SU-DHL-6 (cell line): ENCODE data around the gene NR4A3.

Experiments
- H2AFZ ChIP-seq: fragments of 200-600 bp; sonication (generic); 2 replicates; pipeline ENCODE4 v1.6.1; 2014; ENCODE audit warnings: low read depth, mild to moderate bottlenecking, moderate library complexity, mixed read lengths, antibody characterized with exemption, low read length; ENCODE audit not compliant: severe bottlenecking
- H3F3A ChIP-seq: fragments of 200-600 bp; shearing (Covaris generic); 2 replicates; pipeline ENCODE4 v1.6.0; 2016; ENCODE audit warnings: antibody characterized with exemption, mild to moderate bottlenecking; ENCODE audit not compliant: insufficient read depth
- H3K27ac ChIP-seq: fragments of 200-600 bp; sonication (generic); 2 replicates; pipeline ENCODE4 v1.5.1; 2016; ENCODE audit warnings: low read depth, mild to moderate bottlenecking, low read length, moderate library complexity, mixed read lengths
- H3K27me3 ChIP-seq: fragments of 200-600 bp; sonication (generic), shearing (Covaris generic); 2 replicates; pipeline ENCODE4 v1.6.0; 2014; ENCODE audit warnings: mild to moderate bottlenecking, low read length
- H3K36me3 ChIP-seq: fragments of 200-600 bp; sonication (generic); 2 replicates; pipeline ENCODE4 v1.6.1; 2014; ENCODE audit warnings: mild to moderate bottlenecking, low read length, mixed read lengths
- H3K4me2 ChIP-seq: fragments of 300-600, 200-600 bp; shearing (Covaris generic), sonication (generic); 2 replicates; pipeline ENCODE4 v1.6.0; 2014; ENCODE audit warnings: low read length, low read depth, mild to moderate bottlenecking; ENCODE audit not compliant: poor library complexity, severe bottlenecking
- H3K4me3 ChIP-seq: fragments of 200-600 bp; sonication (generic); 2 replicates; pipeline ENCODE4 v1.5.1; 2014; ENCODE audit warnings: antibody characterized with exemption, low read length, mild to moderate bottlenecking, mixed read lengths; ENCODE audit not compliant: insufficient read depth, poor library complexity, severe bottlenecking
- H3K79me2 ChIP-seq: fragments of 200-600 bp; sonication (generic); 2 replicates; pipeline ENCODE4 v1.6.1; 2014; ENCODE audit warnings: mild to moderate bottlenecking, low read length, moderate library complexity; ENCODE audit not compliant: insufficient read depth
- H3K9ac ChIP-seq: fragments of 200-600 bp; sonication (generic); 2 replicates; pipeline ENCODE4 v1.7.0; 2014; ENCODE audit warnings: mild to moderate bottlenecking, low read length
- H3K9me2 ChIP-seq: fragments of 200-600 bp; sonication (generic); replicated peaks from 2 replicates; pipeline ENCODE4 v1.6.1; 2014; ENCODE audit warnings: low read length; ENCODE audit not compliant: insufficient read depth
- H3K9me3 ChIP-seq: fragments of 200-600 bp; sonication (generic); 2 replicates; pipeline ENCODE4 v1.6.1; 2014; ENCODE audit warnings: low read length, mixed read lengths; ENCODE audit not compliant: insufficient read depth
- H4K20me1 ChIP-seq: fragments of 200-600 bp; sonication (generic); 2 replicates; pipeline ENCODE4 v1.6.1; 2014; ENCODE audit warnings: low read depth, mild to moderate bottlenecking, antibody characterized with exemption, low read length, moderate library complexity, mixed read lengths
- EZH2phosphoT487 ChIP-seq: fragments of 200-600 bp; sonication (generic), shearing (Covaris generic); conservative IDR thresholded peaks from 2 replicates; pipeline ENCODE4 v1.6.1; 2018; ENCODE audit warnings: mild to moderate bottlenecking, antibody characterized with exemption, low read length, moderate library complexity, mixed read lengths
- TF ChIP-seq, protein P1 (sequence below): fragments of 200-600 bp; sonication (generic); IDR thresholded peaks from one replicate; pipeline ENCODE4 v1.5.1; 2017; ENCODE audit warnings: antibody characterized with exemption, mild to moderate bottlenecking, low read length, moderate library complexity; ENCODE audit not compliant: insufficient read depth, poor library complexity, severe bottlenecking

Gene NR4A3

DNA sequence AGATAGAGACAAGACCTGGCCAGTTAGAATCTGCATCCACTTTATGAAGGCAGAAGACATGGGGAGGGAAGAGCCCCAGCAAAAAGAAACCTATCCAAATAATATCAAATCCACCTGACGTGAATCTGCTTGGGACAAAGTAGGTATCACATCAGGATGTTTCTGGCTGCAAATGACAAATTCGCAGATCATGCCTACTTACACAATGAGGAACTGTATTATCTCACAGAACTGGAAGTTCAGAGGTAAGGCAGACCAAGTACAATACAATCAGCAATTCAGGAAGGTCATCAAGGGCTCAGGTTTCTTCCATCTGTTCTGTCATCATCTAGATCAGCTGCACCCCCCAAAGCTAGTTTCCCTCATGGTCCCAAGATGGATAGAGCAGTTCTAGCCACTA is 13.2 kb upstream of the NR4A3 start:
- no peak overlapping the region for H3K9ac ChIP-seq
- no peaks in the 10 kb centered on the region for H3K9me2 ChIP-seq
- H3K9me3 ChIP-seq, result no peaks in the 10 kb centered on the region
- no peak for TF ChIP-seq EZH2phosphoT487
- TF ChIP-seq, protein P1, sequence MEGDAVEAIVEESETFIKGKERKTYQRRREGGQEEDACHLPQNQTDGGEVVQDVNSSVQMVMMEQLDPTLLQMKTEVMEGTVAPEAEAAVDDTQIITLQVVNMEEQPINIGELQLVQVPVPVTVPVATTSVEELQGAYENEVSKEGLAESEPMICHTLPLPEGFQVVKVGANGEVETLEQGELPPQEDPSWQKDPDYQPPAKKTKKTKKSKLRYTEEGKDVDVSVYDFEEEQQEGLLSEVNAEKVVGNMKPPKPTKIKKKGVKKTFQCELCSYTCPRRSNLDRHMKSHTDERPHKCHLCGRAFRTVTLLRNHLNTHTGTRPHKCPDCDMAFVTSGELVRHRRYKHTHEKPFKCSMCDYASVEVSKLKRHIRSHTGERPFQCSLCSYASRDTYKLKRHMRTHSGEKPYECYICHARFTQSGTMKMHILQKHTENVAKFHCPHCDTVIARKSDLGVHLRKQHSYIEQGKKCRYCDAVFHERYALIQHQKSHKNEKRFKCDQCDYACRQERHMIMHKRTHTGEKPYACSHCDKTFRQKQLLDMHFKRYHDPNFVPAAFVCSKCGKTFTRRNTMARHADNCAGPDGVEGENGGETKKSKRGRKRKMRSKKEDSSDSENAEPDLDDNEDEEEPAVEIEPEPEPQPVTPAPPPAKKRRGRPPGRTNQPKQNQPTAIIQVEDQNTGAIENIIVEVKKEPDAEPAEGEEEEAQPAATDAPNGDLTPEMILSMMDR, result no peak
- no peak overlapping the region for H3K4me3 ChIP-seq
- no peaks in the 10 kb centered on the region for H3K79me2 ChIP-seq
- H2AFZ ChIP-seq, result no peak overlapping the region
- peaks cover 3% of the 10 kb centered on the region; the same call in 1 of the 2 replicates for H3F3A ChIP-seq
- H4K20me1 ChIP-seq, result no peaks in the 10 kb centered on the region
- no peaks in the 10 kb centered on the region for H3K36me3 ChIP-seq
- no peaks in the 10 kb centered on the region for H3K27me3 ChIP-seq
- no peak overlapping the region for H3K4me2 ChIP-seq
- no peak overlapping the region for H3K27ac ChIP-seq

DNA sequence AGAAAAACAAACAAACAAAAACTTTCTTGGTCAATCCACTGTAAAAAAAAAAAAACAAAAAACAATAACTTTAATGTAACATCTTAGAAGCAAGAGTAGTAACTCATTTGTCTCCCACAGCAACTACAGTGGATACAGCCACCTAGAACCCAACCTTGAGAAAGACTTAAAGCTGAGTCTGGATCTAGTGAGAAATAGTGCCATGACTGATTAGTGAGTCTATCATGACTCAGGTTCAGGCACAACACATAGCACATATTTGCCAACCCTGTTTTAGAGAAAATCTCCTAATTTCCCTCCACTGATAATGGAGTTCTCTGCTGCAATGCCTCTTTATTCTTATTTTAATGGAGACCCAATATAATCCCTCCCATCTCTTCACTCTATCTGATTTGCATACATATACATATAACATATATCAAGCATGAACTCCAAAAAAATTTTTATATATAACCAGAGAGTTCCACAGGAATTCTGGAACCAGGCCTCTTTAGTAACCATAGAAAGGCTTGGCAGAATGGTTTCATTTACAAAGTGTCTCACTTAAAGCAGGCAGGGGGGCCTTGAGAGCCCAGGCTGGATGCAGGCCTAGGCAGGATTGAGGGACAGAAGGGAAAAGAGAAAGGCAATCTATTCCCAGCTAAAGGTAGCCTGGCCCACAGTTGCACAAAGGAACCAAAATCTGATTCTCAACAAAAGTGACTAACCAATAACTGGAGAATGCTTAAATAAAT is 11.9 kb upstream of the NR4A3 start:
- no peak overlapping the region for H2AFZ ChIP-seq
- no peaks in the 10 kb centered on the region for H3K79me2 ChIP-seq
- H3K4me3 ChIP-seq, result no peak overlapping the region
- H4K20me1 ChIP-seq, result no peaks in the 10 kb centered on the region
- no peak overlapping the region for H3K9ac ChIP-seq
- H3K9me2 ChIP-seq, result no peaks in the 10 kb centered on the region
- peaks cover 3% of the 10 kb centered on the region; the same call in 1 of the 2 replicates for H3F3A ChIP-seq
- H3K4me2 ChIP-seq, result no peak overlapping the region
- TF ChIP-seq EZH2phosphoT487, result no peak
- TF ChIP-seq, protein P1, result no peak
- no peaks in the 10 kb centered on the region for H3K36me3 ChIP-seq
- no peaks in the 10 kb centered on the region for H3K9me3 ChIP-seq
- H3K27me3 ChIP-seq, result no peaks in the 10 kb centered on the region
- H3K27ac ChIP-seq, result no peak overlapping the region

DNA sequence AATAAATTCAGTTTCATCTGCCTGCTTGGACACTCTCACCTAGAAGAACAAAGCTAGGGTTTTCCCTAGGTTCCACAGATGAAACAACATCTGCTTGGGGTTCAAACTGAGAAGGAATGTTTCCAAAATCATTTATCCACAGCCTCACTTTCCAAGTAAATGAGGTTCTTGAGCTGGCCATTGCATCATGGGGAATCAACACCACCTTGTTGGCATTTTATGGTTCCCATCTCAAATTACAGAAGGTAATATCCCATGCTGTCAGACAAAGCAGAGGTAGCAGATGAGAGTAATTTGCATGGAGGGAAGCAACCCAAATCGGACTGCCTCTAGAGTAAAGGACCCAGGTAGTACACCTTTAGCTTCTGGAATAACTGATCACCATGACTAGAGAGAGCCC is 10.5 kb upstream of the NR4A3 start:
- no peaks in the 10 kb centered on the region for H4K20me1 ChIP-seq
- H3K4me2 ChIP-seq, result no peak overlapping the region
- H3K4me3 ChIP-seq, result no peak overlapping the region
- peaks cover 3% of the 10 kb centered on the region; the same call in 1 of the 2 replicates for H3F3A ChIP-seq
- no peaks in the 10 kb centered on the region for H3K36me3 ChIP-seq
- H2AFZ ChIP-seq, result no peak overlapping the region
- TF ChIP-seq EZH2phosphoT487, result no peak
- TF ChIP-seq, protein P1, result no peak
- H3K9ac ChIP-seq, result no peak overlapping the region
- H3K9me3 ChIP-seq, result no peaks in the 10 kb centered on the region
- no peak overlapping the region for H3K27ac ChIP-seq
- no peaks in the 10 kb centered on the region for H3K79me2 ChIP-seq
- no peaks in the 10 kb centered on the region for H3K27me3 ChIP-seq
- H3K9me2 ChIP-seq, result no peaks in the 10 kb centered on the region
